Measurements from ENCODE around the gene ITIH1. TPM values are rescaled to one million over a fixed set of nuclear protein-coding genes. Genes with fewer than 3 reads are reported as not detected.
A peak's percentile ranks its signal among the peaks of the same experiment; 100 is the strongest.
"Not testable (repeated sequence)": the region's sequence is repeated elsewhere in the genome, so short reads cannot be mapped to it uniquely, and the experiment has no call there.

The ITIH1 gene, protein sequence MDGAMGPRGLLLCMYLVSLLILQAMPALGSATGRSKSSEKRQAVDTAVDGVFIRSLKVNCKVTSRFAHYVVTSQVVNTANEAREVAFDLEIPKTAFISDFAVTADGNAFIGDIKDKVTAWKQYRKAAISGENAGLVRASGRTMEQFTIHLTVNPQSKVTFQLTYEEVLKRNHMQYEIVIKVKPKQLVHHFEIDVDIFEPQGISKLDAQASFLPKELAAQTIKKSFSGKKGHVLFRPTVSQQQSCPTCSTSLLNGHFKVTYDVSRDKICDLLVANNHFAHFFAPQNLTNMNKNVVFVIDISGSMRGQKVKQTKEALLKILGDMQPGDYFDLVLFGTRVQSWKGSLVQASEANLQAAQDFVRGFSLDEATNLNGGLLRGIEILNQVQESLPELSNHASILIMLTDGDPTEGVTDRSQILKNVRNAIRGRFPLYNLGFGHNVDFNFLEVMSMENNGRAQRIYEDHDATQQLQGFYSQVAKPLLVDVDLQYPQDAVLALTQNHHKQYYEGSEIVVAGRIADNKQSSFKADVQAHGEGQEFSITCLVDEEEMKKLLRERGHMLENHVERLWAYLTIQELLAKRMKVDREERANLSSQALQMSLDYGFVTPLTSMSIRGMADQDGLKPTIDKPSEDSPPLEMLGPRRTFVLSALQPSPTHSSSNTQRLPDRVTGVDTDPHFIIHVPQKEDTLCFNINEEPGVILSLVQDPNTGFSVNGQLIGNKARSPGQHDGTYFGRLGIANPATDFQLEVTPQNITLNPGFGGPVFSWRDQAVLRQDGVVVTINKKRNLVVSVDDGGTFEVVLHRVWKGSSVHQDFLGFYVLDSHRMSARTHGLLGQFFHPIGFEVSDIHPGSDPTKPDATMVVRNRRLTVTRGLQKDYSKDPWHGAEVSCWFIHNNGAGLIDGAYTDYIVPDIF
- not detected for polyA plus RNA-seq (2013, experiment 1 of 2)
- polyA plus RNA-seq (2013, experiment 2 of 2): not detected

- no peaks in the 10 kb centered on the region for H3K9me3 ChIP-seq (ENCODE audit: control insufficient read depth, low read length)
- H3K4me1 ChIP-seq (ENCODE audit: control insufficient read depth, insufficient read depth, low read length, poor library complexity, severe bottlenecking): no peaks in the 10 kb centered on the region
- WGBS, 2 experiments (ENCODE audit: insufficient coverage in 2 of 2): 89 to 91% methylated on average over 9 to 10 of the region's 12 CpGs
- no peak within 1 kb of the TSS for H3K4me3 ChIP-seq (ENCODE audit: extremely low read depth, insufficient read depth, low read length, poor library complexity, severe bottlenecking)
- H3K36me3 ChIP-seq (ENCODE audit: control insufficient read depth, insufficient read depth, low read length): no peaks in the 10 kb centered on the region
- no peak within 1 kb of the TSS for H3K27ac ChIP-seq (ENCODE audit: low read depth, low read length, severe bottlenecking)
These were observed at the start of gene ITIH1 for GRCh38 chr3:52777127-52777958. Gene ITIH1 (plus strand): TSS chr3:52777599. CDS start chr3:52777616, 17 bp downstream.

DNA sequence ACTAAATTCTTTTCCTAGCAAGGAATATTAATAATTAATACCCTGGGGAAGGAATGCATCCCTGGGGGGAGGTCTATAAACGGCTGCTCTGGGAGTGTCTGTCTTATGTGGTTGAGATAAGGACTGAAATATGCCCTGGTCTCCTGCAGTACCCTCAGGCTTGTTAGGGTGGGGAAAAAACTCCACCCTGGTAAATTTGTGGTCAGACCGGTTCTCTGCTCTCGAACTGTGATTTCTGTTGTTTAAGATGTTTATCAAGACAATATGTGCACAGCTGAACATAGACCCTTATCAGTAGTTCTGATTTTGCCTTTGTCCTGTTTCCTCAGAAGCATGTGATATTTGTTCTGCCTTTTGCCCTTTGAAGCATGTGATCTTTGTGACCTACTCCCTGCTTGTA lies 48.6 kb upstream of the ITIH1 start:
- H3K27ac ChIP-seq (ENCODE audit: low read depth, low read length, severe bottlenecking); H3K4me3 ChIP-seq (ENCODE audit: extremely low read depth, insufficient read depth, low read length, poor library complexity, severe bottlenecking); H3K4me1 ChIP-seq (ENCODE audit: control insufficient read depth, insufficient read depth, low read length, poor library complexity, severe bottlenecking): not testable (repeated sequence)
- 75% methylated on average over 2 of the region's 3 CpGs; no CpG with 5 or more reads in 1 of the 2 experiments for WGBS, 2 experiments (ENCODE audit: insufficient coverage in 2 of 2)
- Histone ChIP-seq H3K9me3 (ENCODE audit: control insufficient read depth, low read length) (peaks cover 10% of the 10 kb centered on the region), H3K36me3 (ENCODE audit: control insufficient read depth, insufficient read depth, low read length) (peaks cover 47% of the 10 kb centered on the region)

GRCh38 chr3:52730681-52731080 lies 46.7 kb upstream of the ITIH1 start:
- Histone ChIP-seq H3K9me3 (ENCODE audit: control insufficient read depth, low read length) (peaks cover 10% of the 10 kb centered on the region), H3K4me1 (ENCODE audit: control insufficient read depth, insufficient read depth, low read length, poor library complexity, severe bottlenecking) (no peaks in the 10 kb centered on the region), H3K27ac (ENCODE audit: low read depth, low read length, severe bottlenecking) (no peak overlapping the region), H3K36me3 (ENCODE audit: control insufficient read depth, insufficient read depth, low read length) (peaks cover 60% of the 10 kb centered on the region), H3K4me3 (ENCODE audit: extremely low read depth, insufficient read depth, low read length, poor library complexity, severe bottlenecking) (no peak overlapping the region)

- Histone ChIP-seq H3K4me1 (ENCODE audit: control insufficient read depth, insufficient read depth, low read length, poor library complexity, severe bottlenecking) (no peaks in the 10 kb centered on the region), H3K27ac (ENCODE audit: low read depth, low read length, severe bottlenecking) (no peak overlapping the region), H3K4me3 (ENCODE audit: extremely low read depth, insufficient read depth, low read length, poor library complexity, severe bottlenecking) (no peak overlapping the region), H3K36me3 (ENCODE audit: control insufficient read depth, insufficient read depth, low read length) (peaks cover 68% of the 10 kb centered on the region), H3K9me3 (ENCODE audit: control insufficient read depth, low read length) (peaks cover 10% of the 10 kb centered on the region)
- WGBS, 2 experiments (ENCODE audit: insufficient coverage in 2 of 2): 88 to 90% methylated on average over 9 to 14 of the region's 14 CpGs
These were observed 45.8 kb upstream of the ITIH1 start for GRCh38 chr3:52731590-52731989.

GRCh38 chr3:52733256-52733891 lies 44.0 kb upstream of the ITIH1 start:
- Histone ChIP-seq H3K27ac (ENCODE audit: low read depth, low read length, severe bottlenecking) (no peak overlapping the region), H3K9me3 (ENCODE audit: control insufficient read depth, low read length) (peaks cover 10% of the 10 kb centered on the region), H3K36me3 (ENCODE audit: control insufficient read depth, insufficient read depth, low read length) (peaks cover 74% of the 10 kb centered on the region), H3K4me1 (ENCODE audit: control insufficient read depth, insufficient read depth, low read length, poor library complexity, severe bottlenecking) (no peaks in the 10 kb centered on the region), H3K4me3 (ENCODE audit: extremely low read depth, insufficient read depth, low read length, poor library complexity, severe bottlenecking) (no peak overlapping the region)
- 90 to 95% methylated on average over 3 to 9 of the region's 10 CpGs for WGBS, 2 experiments (ENCODE audit: insufficient coverage in 2 of 2)

GRCh38 chr3:52739730-52740129 lies 37.7 kb upstream of the ITIH1 start:
- 67 to 100% methylated on average over 1 of the region's 1 CpG for WGBS, 2 experiments (ENCODE audit: insufficient coverage in 2 of 2)
- H3K36me3 ChIP-seq (ENCODE audit: control insufficient read depth, insufficient read depth, low read length): peaks cover 92% of the 10 kb centered on the region
- H3K4me1 ChIP-seq (ENCODE audit: control insufficient read depth, insufficient read depth, low read length, poor library complexity, severe bottlenecking): no peaks in the 10 kb centered on the region
- no peaks in the 10 kb centered on the region for H3K9me3 ChIP-seq (ENCODE audit: control insufficient read depth, low read length)
- no peak overlapping the region for H3K27ac ChIP-seq (ENCODE audit: low read depth, low read length, severe bottlenecking)
- H3K4me3 ChIP-seq (ENCODE audit: extremely low read depth, insufficient read depth, low read length, poor library complexity, severe bottlenecking): no peak overlapping the region

- Histone ChIP-seq H3K4me1 (ENCODE audit: control insufficient read depth, insufficient read depth, low read length, poor library complexity, severe bottlenecking) (no peaks in the 10 kb centered on the region), H3K9me3 (ENCODE audit: control insufficient read depth, low read length) (no peaks in the 10 kb centered on the region), H3K36me3 (ENCODE audit: control insufficient read depth, insufficient read depth, low read length) (peaks cover 94% of the 10 kb centered on the region), H3K27ac (ENCODE audit: low read depth, low read length, severe bottlenecking) (no peak overlapping the region), H3K4me3 (ENCODE audit: extremely low read depth, insufficient read depth, low read length, poor library complexity, severe bottlenecking) (no peak overlapping the region)
- WGBS, 2 experiments (ENCODE audit: insufficient coverage in 2 of 2): 86 to 89% methylated on average over 2 to 3 of the region's 3 CpGs
These were observed 34.9 kb upstream of the ITIH1 start for GRCh38 chr3:52742418-52743041.

DNA sequence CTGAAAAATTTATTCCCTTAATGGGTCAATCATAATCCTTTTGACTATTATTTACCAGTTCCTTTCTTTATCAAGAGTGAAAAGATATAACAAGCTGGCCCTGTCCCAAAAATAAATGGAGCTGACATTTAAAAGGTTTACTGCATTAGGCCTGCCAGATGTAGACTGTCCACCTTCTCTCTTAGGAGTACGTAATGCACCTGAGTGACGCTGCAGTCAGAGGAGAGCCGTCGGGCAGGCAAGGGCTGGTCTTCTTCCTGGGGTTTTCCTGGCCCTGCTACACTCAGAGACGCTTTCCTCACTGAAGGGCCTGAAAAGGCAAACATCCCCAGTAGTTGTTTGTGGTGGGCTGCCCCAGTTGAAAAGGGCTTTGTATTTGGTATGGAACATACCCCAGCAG lies 34.2 kb upstream of the ITIH1 start:
- WGBS, 2 experiments (ENCODE audit: insufficient coverage in 2 of 2): 100% methylated on average over 1 to 2 of the region's 5 CpGs
- Histone ChIP-seq H3K36me3 (ENCODE audit: control insufficient read depth, insufficient read depth, low read length) (peaks cover 95% of the 10 kb centered on the region), H3K4me1 (ENCODE audit: control insufficient read depth, insufficient read depth, low read length, poor library complexity, severe bottlenecking) (no peaks in the 10 kb centered on the region), H3K4me3 (ENCODE audit: extremely low read depth, insufficient read depth, low read length, poor library complexity, severe bottlenecking) (no peak overlapping the region), H3K9me3 (ENCODE audit: control insufficient read depth, low read length) (no peaks in the 10 kb centered on the region), H3K27ac (ENCODE audit: low read depth, low read length, severe bottlenecking) (peak overlapping the region; percentile 36)

- WGBS, 2 experiments (ENCODE audit: insufficient coverage in 2 of 2): 83 to 90% methylated on average over 1 to 2 of the region's 2 CpGs
- H3K27ac ChIP-seq (ENCODE audit: low read depth, low read length, severe bottlenecking): no peak overlapping the region
- H3K36me3 ChIP-seq (ENCODE audit: control insufficient read depth, insufficient read depth, low read length): peaks cover 92% of the 10 kb centered on the region
- no peaks in the 10 kb centered on the region for H3K4me1 ChIP-seq (ENCODE audit: control insufficient read depth, insufficient read depth, low read length, poor library complexity, severe bottlenecking)
- H3K4me3 ChIP-seq (ENCODE audit: extremely low read depth, insufficient read depth, low read length, poor library complexity, severe bottlenecking): no peak overlapping the region
- no peaks in the 10 kb centered on the region for H3K9me3 ChIP-seq (ENCODE audit: control insufficient read depth, low read length)
These were observed 33.7 kb upstream of the ITIH1 start for GRCh38 chr3:52743721-52744120.

Data from mesodermal cell (in vitro differentiated cells).